Activated CD8-positive, alpha-beta T cell treated with anti-CD3 and anti-CD28 coated beads, Interleukin-2, amount 10 ng/mL, durations not matched to agents 7 days and 5 days (primary cell): ENCODE measurements around the gene FAM161A. TPM values are rescaled to one million over a fixed set of nuclear protein-coding genes. Genes with fewer than 3 reads are reported as not detected.
"Not testable (repeated sequence)": the region's sequence is repeated elsewhere in the genome, so short reads cannot be mapped to it uniquely, and the experiment has no call there.

ENCODE experiments used
- ATAC-seq: fragments of 150-1000 bp; cut with Tn5 transposase; one replicate; pipeline ENCODE4 v1.10.0; 2021; ENCODE audit warnings: moderate library complexity
- CTCF ChIA-PET: fragments of 350-600 bp; sonication (Branson Sonifier 250); formaldehyde crosslinking; loops from one replicate; lab custom pipeline; 2021; ENCODE audit warnings: antibody characterized with exemption; lab: Charles Lee
- POLR2A ChIA-PET: fragments of 350-600 bp; sonication (Branson Sonifier 250); formaldehyde crosslinking; loops from one replicate; lab custom pipeline; 2021; ENCODE audit warnings: antibody characterized with exemption; lab: Charles Lee
- DNase-seq: peaks from one replicate; pipeline ENCODE4 v3.0.0-alpha.2; 2020
- H3K27ac Mint-ChIP-seq: one replicate; pipeline ENCODE4 v1.8.0; 2021; ENCODE audit warnings: mild to moderate bottlenecking, mixed read lengths
- H3K27me3 Mint-ChIP-seq: one replicate; pipeline ENCODE4 v1.8.0; 2021; ENCODE audit warnings: low read depth, mixed read lengths
- H3K36me3 Mint-ChIP-seq: one replicate; pipeline ENCODE4 v1.8.0; 2021; ENCODE audit warnings: low read depth, mixed read lengths
- H3K4me1 Mint-ChIP-seq: one replicate; pipeline ENCODE4 v1.8.0; 2021; ENCODE audit warnings: low read depth, mixed read lengths
- H3K4me3 Mint-ChIP-seq: one replicate; pipeline ENCODE4 v1.8.0; 2021; ENCODE audit warnings: mild to moderate bottlenecking, mixed read lengths
- H3K9me3 Mint-ChIP-seq: one replicate; pipeline ENCODE4 v1.8.0; 2022; ENCODE audit warnings: mixed read lengths; ENCODE audit not compliant: insufficient read depth
- total RNA-seq, 2 experiments: library from RNA; stranded (reverse); gene quantifications; one replicate each; pipeline ENCODE4 v1.2.3, GENCODE V29; 2021

FAM161A gene
- total RNA-seq, 2 experiments from 2014 or later = 4.5 to 5.3 TPM

DNA sequence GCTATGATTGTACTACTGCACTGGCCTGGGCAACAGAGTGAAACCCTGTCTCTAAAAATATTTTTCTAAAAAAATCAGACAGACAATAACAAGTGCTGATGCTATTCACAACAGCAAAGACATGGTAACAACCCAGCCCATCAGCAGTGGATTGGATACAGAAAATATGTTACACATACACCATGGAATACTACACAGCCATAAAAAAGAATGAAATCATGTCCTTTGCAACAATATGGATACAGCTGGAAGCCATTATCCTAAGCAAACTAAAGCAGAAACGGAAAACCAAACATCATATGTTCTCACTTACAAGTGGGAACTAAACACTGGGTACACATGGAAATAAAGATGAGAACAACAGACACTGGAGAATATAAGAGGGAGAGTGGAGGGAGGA, 19.9 kb downstream of the FAM161A start:
- H3K9me3 Mint-ChIP-seq = no peaks in the 10 kb centered on the region
- no peaks in the 10 kb centered on the region for H3K4me1 Mint-ChIP-seq
- ATAC-seq = no peak
- POLR2A ChIA-PET = no interaction called here
- peaks cover 8% of the 10 kb centered on the region for H3K36me3 Mint-ChIP-seq
- H3K27me3 Mint-ChIP-seq = no peaks in the 10 kb centered on the region
- H3K4me3 Mint-ChIP-seq = no peak overlapping the region
- no peak for DNase-seq
- CTCF ChIA-PET = interaction anchor here (1.6 kb wide), 1 partner anchor 10 kb away, joined by 3 read pairs; no protein-coding TSS in a partner anchor
- H3K27ac Mint-ChIP-seq = no peak overlapping the region

- H3K27ac Mint-ChIP-seq = no peak overlapping the region
- H3K27me3 Mint-ChIP-seq = no peaks in the 10 kb centered on the region
- no peak for DNase-seq
- ATAC-seq = no peak
- H3K4me1 Mint-ChIP-seq = no peaks in the 10 kb centered on the region
- CTCF ChIA-PET = no interaction called here
- H3K4me3 Mint-ChIP-seq = no peak overlapping the region
- H3K36me3 Mint-ChIP-seq = peaks cover 8% of the 10 kb centered on the region
- H3K9me3 Mint-ChIP-seq = no peaks in the 10 kb centered on the region
- POLR2A ChIA-PET = no interaction called here
Measured at GRCh38 chr2:61832183-61832841, 21.5 kb downstream of the FAM161A start.

DNA sequence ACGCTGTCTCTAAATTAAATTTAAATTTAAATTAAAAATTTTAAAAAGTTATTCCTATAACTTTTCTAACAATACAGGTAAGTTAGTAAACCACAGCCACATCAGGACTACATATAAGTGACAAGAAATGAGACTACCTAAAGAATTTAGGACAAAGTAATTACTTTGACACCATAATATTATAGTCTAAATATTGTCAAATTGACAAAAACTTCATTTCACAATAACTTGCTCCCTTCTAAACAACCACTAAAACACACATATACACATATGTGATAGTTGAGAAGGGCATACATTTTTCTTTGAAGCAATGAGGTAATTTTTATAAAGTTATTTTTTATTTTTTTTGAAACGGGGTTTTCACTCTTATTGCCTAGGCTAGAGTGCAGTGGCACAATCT, 31.6 kb downstream of the FAM161A start:
- Mint-ChIP-seq H3K4me3 (no peak overlapping the region), H3K4me1 (no peaks in the 10 kb centered on the region), H3K9me3 (no peaks in the 10 kb centered on the region), H3K27ac (no peak overlapping the region), H3K27me3 (peaks cover 5% of the 10 kb centered on the region), H3K36me3 (no peaks in the 10 kb centered on the region)
- no peak for DNase-seq
- POLR2A ChIA-PET = no interaction called here
- CTCF ChIA-PET = no interaction called here
- no peak for ATAC-seq

GRCh38 chr2:61816480-61817355, 37.1 kb downstream of the FAM161A start:
- DNase-seq (no peak), ATAC-seq (no peak)
- Mint-ChIP-seq H3K9me3 (no peaks in the 10 kb centered on the region), H3K4me3 (no peak overlapping the region), H3K36me3 (no peaks in the 10 kb centered on the region), H3K27me3 (peaks cover 20% of the 10 kb centered on the region), H3K27ac (no peak overlapping the region), H3K4me1 (no peaks in the 10 kb centered on the region)
- CTCF ChIA-PET = interaction anchor here (0.7 kb wide), 1 partner anchor 24 kb away, joined by 3 read pairs; no protein-coding TSS in a partner anchor
- POLR2A ChIA-PET = no interaction called here

DNA sequence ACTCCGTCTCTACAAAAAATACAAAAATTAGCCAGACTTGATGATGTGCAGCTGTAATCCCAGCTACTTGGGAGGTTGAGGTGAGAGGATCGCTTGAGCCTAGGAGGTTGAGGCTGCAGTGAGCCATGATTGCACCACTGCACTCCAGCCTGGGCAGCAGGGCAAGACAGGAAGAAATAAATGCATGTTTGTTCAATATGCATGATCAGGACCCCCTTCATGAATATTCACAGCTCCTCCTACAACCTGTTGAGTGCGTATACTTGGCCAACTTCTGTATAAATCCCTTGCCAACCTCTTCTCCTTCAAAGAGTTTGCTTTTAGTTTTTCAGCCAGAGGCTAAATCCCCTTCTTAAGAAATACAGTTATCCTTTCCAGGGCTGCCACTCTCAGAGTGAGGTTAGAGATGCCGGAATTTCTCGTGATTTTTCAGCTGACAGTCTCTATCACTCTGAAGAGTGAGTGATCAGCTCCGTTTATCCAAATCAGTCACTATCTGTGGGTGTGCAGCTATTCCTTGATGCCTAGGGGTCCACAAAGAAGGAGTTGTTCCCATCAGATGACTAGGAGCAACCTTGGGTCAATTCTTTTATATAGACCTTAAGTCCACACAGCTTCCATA, 39.2 kb downstream of the FAM161A start:
- H3K36me3 Mint-ChIP-seq = no peaks in the 10 kb centered on the region
- no peak overlapping the region for H3K27ac Mint-ChIP-seq
- no peak overlapping the region for H3K4me3 Mint-ChIP-seq
- H3K9me3 Mint-ChIP-seq = no peaks in the 10 kb centered on the region
- DNase-seq = no peak
- POLR2A ChIA-PET = no interaction called here
- ATAC-seq = no peak
- peaks cover 18% of the 10 kb centered on the region for H3K27me3 Mint-ChIP-seq
- H3K4me1 Mint-ChIP-seq = no peaks in the 10 kb centered on the region
- CTCF ChIA-PET = no interaction called here

DNA sequence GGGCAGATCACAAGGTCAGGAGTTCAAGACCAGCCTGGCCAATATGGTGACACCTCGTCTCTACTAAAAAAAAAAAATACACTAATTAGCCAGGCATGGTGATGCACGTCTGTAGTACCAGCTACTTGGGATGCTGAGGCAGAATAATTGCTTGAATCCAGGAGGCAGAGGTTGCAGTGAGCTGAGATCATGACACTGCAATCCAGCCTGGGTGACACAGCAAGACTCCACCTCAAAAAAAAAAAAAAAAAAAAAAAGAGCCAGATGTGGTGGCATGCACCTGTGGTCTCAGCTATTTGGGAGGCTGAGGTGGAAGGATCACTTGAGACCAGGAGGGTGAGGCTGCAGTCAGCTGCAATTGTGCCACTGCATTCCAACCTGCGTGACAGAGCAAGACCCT, 40.5 kb downstream of the FAM161A start:
- H3K27ac Mint-ChIP-seq, ATAC-seq, H3K36me3 Mint-ChIP-seq, H3K4me3 Mint-ChIP-seq, H3K4me1 Mint-ChIP-seq, CTCF ChIA-PET, POLR2A ChIA-PET, H3K9me3 Mint-ChIP-seq, DNase-seq: not testable (repeated sequence)
- peaks cover 17% of the 10 kb centered on the region for H3K27me3 Mint-ChIP-seq

- H3K36me3 Mint-ChIP-seq = no peaks in the 10 kb centered on the region
- no peaks in the 10 kb centered on the region for H3K9me3 Mint-ChIP-seq
- no peak overlapping the region for H3K27ac Mint-ChIP-seq
- H3K4me3 Mint-ChIP-seq = no peak overlapping the region
- DNase-seq (no peak), ATAC-seq (no peak)
- peaks cover 17% of the 10 kb centered on the region for H3K27me3 Mint-ChIP-seq
- CTCF ChIA-PET = no interaction called here
- POLR2A ChIA-PET = no interaction called here
- no peaks in the 10 kb centered on the region for H3K4me1 Mint-ChIP-seq
Measured at GRCh38 chr2:61811821-61812220, 42.0 kb downstream of the FAM161A start.

DNA sequence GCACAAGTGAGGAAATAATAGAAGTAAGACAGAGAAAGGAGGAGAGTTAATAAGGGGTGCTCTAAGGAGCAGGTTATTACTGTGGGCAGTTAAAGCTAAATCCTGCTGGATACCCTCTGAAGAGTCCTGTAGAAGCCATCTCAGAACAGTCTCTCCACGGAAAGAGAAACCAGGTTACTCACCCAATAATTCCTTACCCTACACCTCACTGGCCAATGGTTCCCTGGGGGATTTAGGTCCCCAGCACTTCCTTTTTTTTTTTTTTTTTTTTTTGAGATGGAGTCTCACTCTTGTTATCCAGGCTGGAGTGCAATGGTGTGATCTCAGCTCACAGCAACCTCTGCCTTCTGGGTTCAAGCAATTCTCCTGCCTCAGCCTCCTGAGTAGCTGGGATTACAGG, 43.7 kb downstream of the FAM161A start:
- CTCF ChIA-PET, H3K4me1 Mint-ChIP-seq, H3K27me3 Mint-ChIP-seq, DNase-seq, H3K4me3 Mint-ChIP-seq, ATAC-seq, H3K27ac Mint-ChIP-seq, POLR2A ChIA-PET, H3K9me3 Mint-ChIP-seq, H3K36me3 Mint-ChIP-seq: not testable (repeated sequence)

DNA sequence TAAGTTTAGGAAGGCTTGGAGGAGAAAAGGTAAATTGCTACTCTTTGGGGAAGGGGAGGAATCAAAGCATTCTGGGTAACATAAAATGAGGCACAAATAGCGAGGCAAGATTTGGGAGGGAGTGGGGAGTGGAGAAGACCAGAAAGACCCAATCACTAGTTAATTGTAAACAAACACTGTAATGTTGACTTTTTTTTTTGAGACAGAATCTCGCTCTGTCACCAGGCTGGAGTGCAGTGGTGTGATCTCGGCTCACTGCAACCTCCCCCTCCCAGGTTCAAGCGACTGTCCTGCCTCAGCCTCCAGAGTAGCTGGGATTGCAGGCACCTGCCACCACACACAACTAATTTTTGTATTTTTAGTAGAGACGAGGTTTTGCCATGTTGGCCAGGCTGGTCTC, 45.2 kb downstream of the FAM161A start:
- DNase-seq, H3K4me1 Mint-ChIP-seq, CTCF ChIA-PET, H3K36me3 Mint-ChIP-seq, H3K9me3 Mint-ChIP-seq, H3K27me3 Mint-ChIP-seq, H3K27ac Mint-ChIP-seq, H3K4me3 Mint-ChIP-seq, ATAC-seq, POLR2A ChIA-PET: not testable (repeated sequence)

- no peak for ATAC-seq
- ChIA-PET CTCF (no interaction called here), POLR2A (no interaction called here)
- no peaks in the 10 kb centered on the region for H3K36me3 Mint-ChIP-seq
- H3K4me3 Mint-ChIP-seq = no peak overlapping the region
- H3K27me3 Mint-ChIP-seq = peaks cover 7% of the 10 kb centered on the region
- no peak for DNase-seq
- no peaks in the 10 kb centered on the region for H3K4me1 Mint-ChIP-seq
- H3K27ac Mint-ChIP-seq = no peak overlapping the region
- no peaks in the 10 kb centered on the region for H3K9me3 Mint-ChIP-seq
Measured at GRCh38 chr2:61807036-61807757, 46.7 kb downstream of the FAM161A start.

GRCh38 chr2:61802548-61802947, 51.3 kb downstream of the FAM161A start:
- Mint-ChIP-seq H3K9me3 (no peaks in the 10 kb centered on the region), H3K4me3 (no peak overlapping the region), H3K27me3 (peaks cover 12% of the 10 kb centered on the region), H3K27ac (no peak overlapping the region), H3K4me1 (no peaks in the 10 kb centered on the region), H3K36me3 (no peaks in the 10 kb centered on the region)
- ChIA-PET POLR2A (no interaction called here), CTCF (no interaction called here)
- no peak for DNase-seq
- no peak for ATAC-seq
